Loucy (cell line): Measurements from ENCODE around the gene IRF2BP2.

Experiments used
- CTCF ChIP-seq: fragments of 200-600 bp; sonication (generic); conservative IDR thresholded peaks from 2 replicates; pipeline ENCODE4 v1.5.1; 2014; ENCODE audit warnings: mild to moderate bottlenecking, antibody characterized with exemption, low read length
- EZH2phosphoT487 ChIP-seq: fragments of 200-600 bp; IDR thresholded peaks from 2 replicates; pipeline ENCODE4 v1.6.1; 2018; ENCODE audit warnings: antibody characterized with exemption, mild to moderate bottlenecking, moderate library complexity, borderline replicate concordance

- TF ChIP-seq EZH2phosphoT487 (no peak), CTCF (no peak)
Observed at GRCh38 chr1:234632225-234632624, 22.2 kb upstream of the IRF2BP2 start.
